MCF 10A (cell line): ENCODE data around the gene WDR54. TPM values are rescaled to one million over a fixed set of nuclear protein-coding genes. Genes with fewer than 3 reads are reported as not detected.
A peak's percentile ranks its signal among the peaks of the same experiment; 100 is the strongest.

Source experiments
- BruUV-seq: library from RNA; stranded (reverse); fragments of 400-500 nt; replicated peaks from 2 replicates; lab custom pipeline; 2021; lab: Mats Ljungman, UMichigan
- CTCF ChIA-PET: fragments of 300-600 bp; sonication (Branson Sonifier 250); formaldehyde crosslinking; extraction: SDS; loops from one replicate; lab custom pipeline; 2021; ENCODE audit warnings: antibody characterized with exemption, inconsistent platforms; lab: Yijun Ruan, JAX
- POLR2A ChIA-PET: fragments of 300-600, 350-650 bp; sonication (Branson Sonifier 250); formaldehyde crosslinking; extraction: SDS; loops from one replicate; lab custom pipeline; 2020; ENCODE audit warnings: antibody characterized with exemption, inconsistent platforms; lab: Yijun Ruan, JAX
- DNase-seq: peaks from one replicate; pipeline ENCODE4 v3.0.0-alpha.2; 2018; ENCODE audit not compliant: unreplicated experiment
- H3K27ac Mint-ChIP-seq: one replicate; pipeline ENCODE4 v1.8.0; 2022; ENCODE audit warnings: mild to moderate bottlenecking, low read depth, mixed read lengths; ENCODE audit not compliant: unreplicated experiment
- H3K27me3 Mint-ChIP-seq: one replicate; pipeline ENCODE4 v1.8.0; 2022; ENCODE audit warnings: mixed read lengths; ENCODE audit not compliant: insufficient read depth, unreplicated experiment
- H3K36me3 Mint-ChIP-seq: one replicate; pipeline ENCODE4 v1.8.0; 2022; ENCODE audit warnings: mild to moderate bottlenecking, moderate library complexity, mixed read lengths; ENCODE audit not compliant: insufficient read depth, unreplicated experiment
- H3K4me1 Mint-ChIP-seq: one replicate; pipeline ENCODE4 v1.8.0; 2022; ENCODE audit warnings: mixed read lengths; ENCODE audit not compliant: insufficient read depth, unreplicated experiment
- H3K4me3 Mint-ChIP-seq: one replicate; pipeline ENCODE4 v1.8.0; 2022; ENCODE audit warnings: mild to moderate bottlenecking, moderate library complexity, mixed read lengths; ENCODE audit not compliant: unreplicated experiment
- H3K9me3 Mint-ChIP-seq: one replicate; pipeline ENCODE4 v1.8.0; 2022; ENCODE audit warnings: mixed read lengths; ENCODE audit not compliant: unreplicated experiment
- intact Hi-C: fragments of 100-400 bp; cut with micrococcal nuclease; formaldehyde crosslinking; loops from 2 replicates; pipeline ENCODE4 v1.14.1; 2022
- total RNA-seq: library from RNA; stranded (reverse); gene quantifications from 2 replicates; pipeline ENCODE4 v1.2.3, GENCODE V29; 2022
- TF ChIP-seq, protein P1 (sequence below): fragments of 200-600 bp; IDR thresholded peaks from one replicate; pipeline ENCODE4 v1.8.0; 2022; ENCODE audit warnings: antibody characterized with exemption, mild to moderate bottlenecking; ENCODE audit not compliant: unreplicated experiment

WDR54 gene
- total RNA-seq, 1 experiment from 2014 or later: 19.9 TPM

DNA sequence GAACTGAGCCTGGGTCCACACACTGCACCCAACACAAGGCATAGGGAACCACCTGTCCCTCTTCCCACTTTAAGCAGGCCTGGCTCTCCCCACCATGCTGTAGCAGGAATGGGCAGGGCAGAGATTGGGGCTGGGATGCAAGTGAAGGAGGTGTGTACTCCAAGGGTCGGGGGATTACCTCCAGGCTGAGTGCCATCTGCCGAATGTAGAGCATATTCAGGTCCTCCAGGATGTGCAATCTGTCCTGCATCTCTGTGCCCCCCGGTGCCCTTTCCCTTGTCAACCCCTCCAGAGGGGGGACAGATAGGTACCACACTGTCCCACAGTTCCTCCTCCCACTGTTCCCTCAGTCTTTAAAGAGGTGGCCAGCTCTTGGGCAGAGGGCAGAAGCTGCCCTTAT lies 17.8 kb downstream of the WDR54 start:
- Mint-ChIP-seq H3K9me3 (no peaks in the 10 kb centered on the region), H3K4me3 (peak overlapping the region; percentile 78), H3K4me1 (peaks cover 15% of the 10 kb centered on the region), H3K27ac (peak overlapping the region; percentile 80), H3K27me3 (no peaks in the 10 kb centered on the region), H3K36me3 (peaks cover 21% of the 10 kb centered on the region)
- ChIA-PET POLR2A (interaction anchor here (0.9 to 4.8 kb wide), 9 partner anchors 8 to 255 kb away, joined by 3 to 132 read pairs (median 18); partner anchors contain the start of genes C2orf81, CCDC142, INO80B and MOGS), CTCF (interaction anchor here (0.6 to 1.2 kb wide), 7 partner anchors 8 to 148 kb away, joined by 3 read pairs; partner anchors contain the start of gene INO80B)
- no TSS peak for BruUV-seq
- TF ChIP-seq, protein P1, sequence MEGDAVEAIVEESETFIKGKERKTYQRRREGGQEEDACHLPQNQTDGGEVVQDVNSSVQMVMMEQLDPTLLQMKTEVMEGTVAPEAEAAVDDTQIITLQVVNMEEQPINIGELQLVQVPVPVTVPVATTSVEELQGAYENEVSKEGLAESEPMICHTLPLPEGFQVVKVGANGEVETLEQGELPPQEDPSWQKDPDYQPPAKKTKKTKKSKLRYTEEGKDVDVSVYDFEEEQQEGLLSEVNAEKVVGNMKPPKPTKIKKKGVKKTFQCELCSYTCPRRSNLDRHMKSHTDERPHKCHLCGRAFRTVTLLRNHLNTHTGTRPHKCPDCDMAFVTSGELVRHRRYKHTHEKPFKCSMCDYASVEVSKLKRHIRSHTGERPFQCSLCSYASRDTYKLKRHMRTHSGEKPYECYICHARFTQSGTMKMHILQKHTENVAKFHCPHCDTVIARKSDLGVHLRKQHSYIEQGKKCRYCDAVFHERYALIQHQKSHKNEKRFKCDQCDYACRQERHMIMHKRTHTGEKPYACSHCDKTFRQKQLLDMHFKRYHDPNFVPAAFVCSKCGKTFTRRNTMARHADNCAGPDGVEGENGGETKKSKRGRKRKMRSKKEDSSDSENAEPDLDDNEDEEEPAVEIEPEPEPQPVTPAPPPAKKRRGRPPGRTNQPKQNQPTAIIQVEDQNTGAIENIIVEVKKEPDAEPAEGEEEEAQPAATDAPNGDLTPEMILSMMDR: no peak
- intact Hi-C loops: no loop called here
- no peak for DNase-seq

DNA sequence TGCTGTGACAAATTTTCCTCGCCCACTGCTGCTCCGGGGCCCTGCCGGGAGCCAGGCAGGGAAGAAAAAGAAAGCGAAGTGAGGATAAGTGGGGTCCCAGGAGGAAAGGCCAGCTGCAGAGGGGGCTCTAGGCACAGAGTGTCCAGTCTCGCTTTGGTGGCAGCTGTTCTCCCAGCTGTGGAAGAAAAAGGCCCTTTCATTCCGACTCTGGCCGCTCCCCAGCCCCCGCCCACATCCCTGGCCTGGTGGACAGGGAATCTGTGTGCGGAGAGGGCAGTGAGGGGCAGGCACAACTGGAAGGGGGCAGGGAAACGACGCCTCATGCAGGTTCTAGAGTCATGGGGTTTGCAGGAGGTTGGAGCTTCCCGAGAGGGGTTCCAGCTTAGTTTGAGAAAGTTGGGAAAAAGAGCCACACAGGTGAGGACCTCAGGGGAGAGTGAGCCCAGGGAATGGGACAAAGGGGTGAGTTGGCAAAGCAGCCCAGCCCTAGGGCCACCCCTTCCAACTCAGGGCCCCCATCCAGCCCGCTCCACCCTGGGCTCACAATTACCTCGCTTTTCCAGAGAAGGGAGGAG lies 18.4 kb downstream of the WDR54 start:
- H3K27ac Mint-ChIP-seq: peak overlapping the region; percentile 80
- ChIA-PET CTCF (interaction anchor here (0.6 to 1.4 kb wide), 9 partner anchors 9 to 148 kb away, joined by 3 to 5 read pairs (median 3); partner anchors contain the start of genes C2orf81, INO80B and WDR54), POLR2A (interaction anchor here (0.6 to 4.8 kb wide), 21 partner anchors 9 to 703 kb away, joined by 3 to 132 read pairs (median 5); partner anchors contain the start of genes AUP1, C2orf81, CCDC142 and DQX1)
- peaks cover 17% of the 10 kb centered on the region for H3K36me3 Mint-ChIP-seq
- TF ChIP-seq, protein P1: no peak
- H3K9me3 Mint-ChIP-seq: no peaks in the 10 kb centered on the region
- no peak for DNase-seq
- H3K4me1 Mint-ChIP-seq: peaks cover 15% of the 10 kb centered on the region
- no TSS peak for BruUV-seq
- H3K4me3 Mint-ChIP-seq: peak overlapping the region; percentile 78
- intact Hi-C loops: loop anchor here (2.0 kb wide), 1 partner anchor 15 kb away; the partner anchor contains the start of gene INO80B
- no peaks in the 10 kb centered on the region for H3K27me3 Mint-ChIP-seq

DNA sequence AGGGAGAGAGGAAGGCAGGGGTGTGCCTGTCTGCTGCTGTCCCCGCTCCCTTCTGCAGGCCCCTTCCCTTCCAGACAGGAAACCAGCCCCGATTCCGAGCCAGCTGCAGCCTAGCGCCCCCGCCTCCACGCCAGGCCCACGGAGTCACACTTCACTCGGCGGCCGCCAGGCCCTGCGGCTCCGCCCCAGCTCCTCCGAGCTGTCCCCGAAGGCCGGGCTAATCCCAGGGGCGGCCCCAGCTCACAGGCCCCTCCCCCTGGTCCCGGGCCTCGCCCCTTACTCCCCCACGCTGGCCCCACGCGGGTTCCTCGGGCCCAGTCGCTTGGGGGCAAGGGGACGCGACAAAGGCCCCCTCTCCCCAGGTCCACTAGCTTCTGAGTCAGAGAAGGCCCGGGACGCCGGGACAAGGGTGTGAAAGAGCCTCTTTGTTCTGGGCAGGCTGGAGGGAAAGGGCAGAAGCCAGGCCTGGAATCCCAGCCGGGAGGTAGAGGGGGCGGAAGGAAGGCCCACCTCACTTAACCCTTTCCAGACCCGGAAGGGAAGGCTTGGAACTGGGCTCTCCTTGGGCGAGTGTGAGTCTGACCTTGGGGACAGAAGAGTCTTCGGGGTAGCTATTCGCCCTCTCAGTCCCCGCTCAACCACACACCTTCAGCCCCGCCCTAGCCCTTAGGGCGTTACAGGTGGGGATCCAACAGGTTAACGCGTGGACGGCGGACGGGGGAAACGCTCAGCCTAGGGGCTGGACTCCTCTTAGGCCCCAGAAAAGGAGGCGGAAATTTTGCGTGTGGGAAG lies 19.0 kb downstream of the WDR54 start:
- TSS peak; percentile 71 for BruUV-seq
- peak; percentile 82 for DNase-seq
- Mint-ChIP-seq H3K9me3 (no peaks in the 10 kb centered on the region), H3K27ac (peak overlapping the region; percentile 80), H3K36me3 (peaks cover 14% of the 10 kb centered on the region), H3K4me1 (peaks cover 15% of the 10 kb centered on the region), H3K4me3 (peak overlapping the region; percentile 78), H3K27me3 (no peaks in the 10 kb centered on the region)
- ChIA-PET CTCF (interaction anchor here (0.6 to 1.4 kb wide), 8 partner anchors 9 to 148 kb away, joined by 3 to 5 read pairs (median 3); partner anchors contain the start of genes C2orf81 and WDR54), POLR2A (interaction anchor here (0.6 to 4.8 kb wide), 24 partner anchors 9 to 704 kb away, joined by 3 to 132 read pairs (median 4); partner anchors contain the start of genes AUP1, C2orf81, CCDC142 and DQX1)
- intact Hi-C loops: loop anchor here (2.0 kb wide), 1 partner anchor 14 kb away; the partner anchor contains the start of gene INO80B
- TF ChIP-seq, protein P1: no peak
